H1 (cell line): ENCODE results near the gene SIK2. TPM values are rescaled to one million over a fixed set of nuclear protein-coding genes. Genes with fewer than 3 reads are reported as not detected.

Experiments
- CTCF ChIA-PET: fragments of 300-600 bp; sonication (Branson Sonifier 250); formaldehyde crosslinking; loops from one replicate; lab custom pipeline; 2021; ENCODE audit not compliant: partially characterized antibody; lab: Charles Lee
- POLR2A ChIA-PET: fragments of 300-600 bp; sonication (Branson Sonifier 250); formaldehyde crosslinking; loops from one replicate; lab custom pipeline; 2021; ENCODE audit warnings: inconsistent platforms; ENCODE audit not compliant: partially characterized antibody; lab: Charles Lee
- DNase-seq, 2 experiments: peaks; one replicate each; pipeline versions ENCODE4 v3.0.0 to v3.0.0-alpha.2; 2010 to 2022; ENCODE audit warnings: low spot score in 2 of 2, low read depth in 1 of 2, mixed read lengths in 1 of 2
- FAIRE-seq: peaks from 2 replicates; lab custom pipeline; 2011; peaks lifted over from hg19 to GRCh38; lab: Jason Lieb, UNC
- H2AFZ ChIP-seq: 2 replicates; pipeline ENCODE4 v1.8.1; 2012; ENCODE audit warnings: low read length, inconsistent platforms
- H2AK5ac ChIP-seq: 2 replicates; pipeline ENCODE4 v1.6.1; 2013; ENCODE audit warnings: low read depth, low read length
- H2BK120ac ChIP-seq: replicated peaks from 2 replicates; pipeline ENCODE3; 2013; ENCODE audit warnings: low read depth, low read length, inconsistent platforms
- H2BK12ac ChIP-seq: 2 replicates; pipeline ENCODE4 v1.6.1; 2013; ENCODE audit warnings: low read depth, low read length
- H2BK15ac ChIP-seq: 2 replicates; pipeline ENCODE4 v1.6.1; 2013; ENCODE audit warnings: low read length
- H2BK20ac ChIP-seq: 2 replicates; pipeline ENCODE4 v1.6.1; 2013; ENCODE audit warnings: low read length
- H2BK5ac ChIP-seq: 2 replicates; pipeline ENCODE4 v1.6.1; 2013; ENCODE audit warnings: low read depth, low read length
- H3K14ac ChIP-seq: 2 replicates; pipeline ENCODE4 v1.6.1; 2013; ENCODE audit warnings: inconsistent platforms; ENCODE audit not compliant: insufficient read length
- H3K18ac ChIP-seq: 2 replicates; pipeline ENCODE4 v1.6.1; 2013; ENCODE audit warnings: low read length; ENCODE audit errors: extremely low read depth
- H3K23ac ChIP-seq: 2 replicates; pipeline ENCODE4 v1.6.1; 2013; ENCODE audit warnings: inconsistent platforms; ENCODE audit not compliant: insufficient read length
- H3K23me2 ChIP-seq: 2 replicates; pipeline ENCODE4 v1.6.1; 2013; ENCODE audit warnings: low read depth, low read length
- H3K27ac ChIP-seq: 2 replicates; pipeline ENCODE4 v1.6.1; 2011; ENCODE audit warnings: low read depth, low read length, inconsistent platforms
- H3K27me3 ChIP-seq, 4 experiments: replicated peaks in 1 of 4; 1 replicate in 1 of 4; 2 replicates in 3 of 4; pipeline versions ENCODE4 v1.6.1 to v1.8.1; 2011 to 2013; ENCODE audit warnings: low read length in 3 of 4, mild to moderate bottlenecking in 3 of 4, inconsistent platforms in 2 of 4, mixed read lengths in 2 of 4, moderate library complexity in 1 of 4; ENCODE audit not compliant: control insufficient read depth in 3 of 4, insufficient read depth in 3 of 4; ENCODE audit errors: extremely low read depth in 1 of 4
- H3K36me3 ChIP-seq, 4 experiments: 2 replicates each; pipeline versions ENCODE4 v1.6.1 to v1.8.1; 2011 to 2013; ENCODE audit warnings: mild to moderate bottlenecking in 4 of 4, low read length in 3 of 4, moderate library complexity in 2 of 4, control low read depth in 1 of 4, inconsistent platforms in 1 of 4; ENCODE audit not compliant: insufficient read depth in 4 of 4, control insufficient read depth in 2 of 4
- H3K4ac ChIP-seq: replicated peaks from 2 replicates; pipeline ENCODE3; 2013; ENCODE audit warnings: low read length, low read depth, mixed read lengths, inconsistent platforms; ENCODE audit not compliant: insufficient read length
- H3K4me1 ChIP-seq, 4 experiments: replicated peaks in 1 of 4; 1 replicate in 1 of 4; 2 replicates in 3 of 4; pipeline versions ENCODE4 v1.6.1 to v1.8.1; 2011 to 2013; ENCODE audit warnings: low read length in 3 of 4, inconsistent platforms in 2 of 4, mixed read lengths in 1 of 4; ENCODE audit not compliant: insufficient read depth in 4 of 4, control insufficient read depth in 3 of 4
- H3K4me2 ChIP-seq, 2 experiments: 2 replicates each; pipeline versions ENCODE4 v1.6.1 to v1.8.1; 2011 to 2013; ENCODE audit warnings: low read depth in 2 of 2, low read length in 2 of 2, control low read depth in 1 of 2, inconsistent platforms in 1 of 2, mild to moderate bottlenecking in 1 of 2; ENCODE audit not compliant: insufficient read depth in 1 of 2
- H3K4me3 ChIP-seq, 4 experiments: fragments of 200-600, 300-600 bp in 1 of 4; sonication (generic), shearing (Covaris generic), sonication (Bioruptor Twin) in 1 of 4; 2 replicates each; pipeline versions ENCODE4 v1.5.1 to v1.8.1; 2011 to 2016; ENCODE audit warnings: low read length in 4 of 4, low read depth in 3 of 4, control low read depth in 2 of 4, inconsistent platforms in 2 of 4, mild to moderate bottlenecking in 2 of 4, mixed read lengths in 1 of 4, moderate library complexity in 1 of 4; ENCODE audit not compliant: insufficient read depth in 2 of 4; ENCODE audit errors: extremely low read depth in 1 of 4
- H3K56ac ChIP-seq: replicated peaks from 2 replicates; pipeline ENCODE3; 2013; ENCODE audit warnings: low read depth, mild to moderate bottlenecking, mixed read lengths, low read length, inconsistent platforms; ENCODE audit not compliant: insufficient read length
- H3K79me1 ChIP-seq: 2 replicates; pipeline ENCODE4 v1.6.1; 2013; ENCODE audit warnings: low read depth, low read length, control low read depth
- H3K79me2 ChIP-seq, 2 experiments: 2 replicates each; pipeline versions ENCODE4 v1.6.1 to v1.8.1; 2012 to 2013; ENCODE audit warnings: low read length in 2 of 2, mild to moderate bottlenecking in 2 of 2, inconsistent platforms in 1 of 2; ENCODE audit not compliant: insufficient read depth in 2 of 2, control insufficient read depth in 1 of 2
- H3K9ac ChIP-seq, 4 experiments: replicated peaks in 1 of 4; 1 replicate in 1 of 4; 2 replicates in 3 of 4; pipeline versions ENCODE4 v1.6.1 to v1.8.1; 2011 to 2013; ENCODE audit warnings: low read depth in 3 of 4, low read length in 3 of 4, control low read depth in 2 of 4, mild to moderate bottlenecking in 2 of 4, moderate library complexity in 2 of 4, inconsistent platforms in 1 of 4; ENCODE audit errors: extremely low read depth in 1 of 4
- H3K9me3 ChIP-seq, 2 experiments: 2 replicates each; pipeline versions ENCODE4 v1.6.1 to v1.8.1; 2012 to 2013; ENCODE audit warnings: mild to moderate bottlenecking in 2 of 2, moderate library complexity in 2 of 2, control low read depth in 1 of 2, inconsistent platforms in 1 of 2, low read depth in 1 of 2, low read length in 1 of 2, mixed read lengths in 1 of 2; ENCODE audit not compliant: insufficient read depth in 2 of 2
- H4K20me1 ChIP-seq, 2 experiments: replicated peaks in 1 of 2; 2 replicates each; pipeline versions ENCODE3 to v1.8.1; 2011 to 2013; ENCODE audit warnings: inconsistent platforms in 2 of 2, low read length in 2 of 2, mild to moderate bottlenecking in 1 of 2; ENCODE audit not compliant: insufficient read depth in 2 of 2, control insufficient read depth in 1 of 2
- H4K5ac ChIP-seq: 2 replicates; pipeline ENCODE4 v1.6.1; 2013; ENCODE audit warnings: low read length, low read depth, mixed read lengths, inconsistent platforms; ENCODE audit not compliant: insufficient read length
- H4K8ac ChIP-seq: 2 replicates; pipeline ENCODE4 v1.8.0; 2013; ENCODE audit warnings: mild to moderate bottlenecking, moderate library complexity, low read length, inconsistent platforms; ENCODE audit not compliant: insufficient read depth; ENCODE audit errors: extremely low read depth
- H4K91ac ChIP-seq: replicated peaks from 2 replicates; pipeline ENCODE3; 2013; ENCODE audit warnings: low read length, mixed read lengths, inconsistent platforms; ENCODE audit not compliant: insufficient read length
- CBX8 ChIP-seq: fragments of 300-800, 300-1000 bp; sonication (generic); IDR thresholded peaks from 2 replicates; pipeline ENCODE4 v1.7.1; 2016; ENCODE audit warnings: low read depth, low read length, borderline replicate concordance
- EZH2 ChIP-seq: fragments of 200-600 bp; sonication (generic); IDR thresholded peaks from 2 replicates; pipeline ENCODE4 v1.7.1; 2012; ENCODE audit warnings: low read depth, mild to moderate bottlenecking, moderate library complexity, low read length, inconsistent platforms; ENCODE audit not compliant: severe bottlenecking
- GTF2F1 ChIP-seq: IDR thresholded peaks from 2 replicates; pipeline ENCODE4 v1.6.1; 2012; ENCODE audit warnings: low read depth, low read length, improper control_type of control experiment, borderline replicate concordance
- RAD21 ChIP-seq, 2 experiments: IDR thresholded peaks in 1 of 2; conservative IDR thresholded peaks in 1 of 2; 2 replicates each; pipeline ENCODE4 v1.6.1; 2011; ENCODE audit warnings: low read depth in 2 of 2, low read length in 2 of 2, improper control_type of control experiment in 1 of 2, inconsistent platforms in 1 of 2, mild to moderate bottlenecking in 1 of 2, moderate library complexity in 1 of 2
- SP4 ChIP-seq: IDR thresholded peaks from 2 replicates; pipeline ENCODE4 v1.6.1; 2012; ENCODE audit warnings: low read length, inconsistent platforms
- SRF ChIP-seq: IDR thresholded peaks from 2 replicates; pipeline ENCODE4 v1.6.1; 2011; ENCODE audit warnings: mild to moderate bottlenecking, low read depth, low read length, moderate library complexity
- TBP ChIP-seq: IDR thresholded peaks from 2 replicates; pipeline ENCODE4 v1.6.1; 2011; ENCODE audit warnings: low read depth, low read length, improper control_type of control experiment
- TEAD4 ChIP-seq: IDR thresholded peaks from 2 replicates; pipeline ENCODE4 v1.6.1; 2012; ENCODE audit warnings: low read depth, low read length, inconsistent platforms, mixed read lengths
- WGBS, 2 experiments: shearing (Covaris generic) in 1 of 2; methylation state at CpG; one replicate each; pipeline versions ENCODE4 v1.1.6 to v1.1.7; 2013 to 2015; ENCODE audit warnings: low lambda C conversion rate in 2 of 2, mixed read lengths in 2 of 2, inconsistent platforms in 1 of 2, low coverage in 1 of 2, missing lambda C conversion rate in 1 of 2; ENCODE audit not compliant: insufficient replicate concordance in 2 of 2, insufficient coverage in 1 of 2, insufficient read length in 1 of 2; ENCODE audit errors: extremely low coverage in 1 of 2, missing lambda C conversion rate in 1 of 2; 5-methylcytosine and 5-hydroxymethylcytosine counted together
- polyA plus RNA-seq, 7 experiments: library from polyadenylated mRNA; depleted of rRNA in 3 of 7; stranded (reverse) in 5 of 7; unstranded in 2 of 7; fragments of >200 nt in 5 of 7; fragments of 200-250 nt in 2 of 7; gene quantifications; 1 replicate in 5 of 7; 2 replicates in 1 of 7; 4 replicates in 1 of 7; pipeline versions ENCODE4 v1.2.1 to v1.2.3, GENCODE V29; 2011 to 2013; ENCODE audit warnings: missing spikeins in 2 of 7, mixed read lengths in 2 of 7
- total RNA-seq: library from RNA; stranded (reverse); fragmentation: NEBNext Ultra II Directional; extraction: Animal tissue kit (Norgen Biotek cat#: 25700); gene quantifications from 2 replicates; pipeline ENCODE4 v1.2.1, GENCODE V29; 2021
- TF ChIP-seq, protein P1 (sequence below): IDR thresholded peaks from 2 replicates; pipeline ENCODE4 v1.6.1; 2012; ENCODE audit warnings: inconsistent platforms

The SIK2 gene
- total and polyA plus RNA-seq, 2 of the 8 experiments (the other 6 are each of a cell fraction or from before 2014, with no cell fraction given): 8.8 to 11.2 TPM

DNA sequence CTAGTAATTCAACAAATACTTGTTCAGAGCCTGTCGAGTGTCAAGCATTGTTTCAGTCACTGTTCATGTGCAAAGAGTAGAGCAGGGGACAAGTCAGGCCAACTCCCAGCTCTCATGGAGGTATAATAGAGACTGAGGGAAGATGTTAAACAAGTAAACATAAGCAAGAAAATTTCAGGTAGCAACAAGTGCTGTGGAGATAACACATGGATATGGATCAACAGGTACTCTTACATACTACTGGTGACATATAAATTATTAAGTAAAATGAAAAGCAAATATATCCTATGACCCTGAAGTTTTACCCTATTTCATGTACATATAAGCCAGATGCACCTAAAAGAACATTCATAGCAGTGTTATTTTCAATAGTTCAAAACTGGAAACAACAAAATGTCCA, 42.7 kb downstream of the SIK2 start:
- Histone ChIP-seq H2AFZ (no peak overlapping the region), H4K20me1 (no peaks in the 10 kb centered on the region), H3K27me3 (no peaks in the 10 kb centered on the region), H3K18ac (no peak overlapping the region), H3K36me3 (no peaks in the 10 kb centered on the region), H3K4me1 (no peaks in the 10 kb centered on the region; a peak in 1 of 7 replicates), H3K9ac (no peak overlapping the region), H3K27ac (no peak overlapping the region), H3K23me2 (no peaks in the 10 kb centered on the region), H3K79me2 (no peaks in the 10 kb centered on the region), H2BK12ac (no peak overlapping the region), H3K9me3 (no peaks in the 10 kb centered on the region), H2BK15ac (no peak overlapping the region), H4K8ac (no peak overlapping the region), H4K5ac (no peak overlapping the region), H3K23ac (no peak overlapping the region), H3K56ac (no peak overlapping the region), H3K4me2 (no peak overlapping the region), H3K14ac (no peak overlapping the region), H2BK5ac (no peak overlapping the region), H2BK120ac (no peak overlapping the region), H2AK5ac (no peak overlapping the region), H4K91ac (no peak overlapping the region), H2BK20ac (no peak overlapping the region), H3K4ac (no peak overlapping the region), H3K79me1 (no peaks in the 10 kb centered on the region), H3K4me3 (no peak overlapping the region)
- ChIA-PET CTCF (interaction anchor here (0.6 kb wide), 1 partner anchor 77 kb away, joined by 3 read pairs; no protein-coding TSS in a partner anchor), POLR2A (no interaction called here)
- TF ChIP-seq EZH2: no peak
- no peak for TF ChIP-seq GTF2F1
- TF ChIP-seq RAD21 (IDR thresholded peaks at IDR 0.05 in 1 of 2, conservative IDR thresholded peaks at IDR 0.05 in 1 of 2; ENCODE audit: low read depth in 2 of 2, low read length in 2 of 2): no peak
- TF ChIP-seq TBP: no peak
- TF ChIP-seq TEAD4: no peak
- TF ChIP-seq, protein P1, sequence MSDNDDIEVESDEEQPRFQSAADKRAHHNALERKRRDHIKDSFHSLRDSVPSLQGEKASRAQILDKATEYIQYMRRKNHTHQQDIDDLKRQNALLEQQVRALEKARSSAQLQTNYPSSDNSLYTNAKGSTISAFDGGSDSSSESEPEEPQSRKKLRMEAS: no peak
- TF ChIP-seq SRF: no peak
- TF ChIP-seq SP4: no peak
- TF ChIP-seq CBX8: no peak
- DNase-seq: no peak
- 88% methylated on average over 1 of the region's 1 CpG; no CpG with 5 or more reads in 1 of the 2 experiments for WGBS, 2 experiments
- FAIRE-seq: no peak
